GM23338 (cell line): Measurements from ENCODE around the gene DNAJC1. TPM values are rescaled to one million over a fixed set of nuclear protein-coding genes. Genes with fewer than 3 reads are reported as not detected.

Source experiments
- ATAC-seq: fragments of 200-7000 bp; cut with Tn5 transposase; 3 replicates; pipeline ENCODE4 v1.9.1; 2020
- DNase-seq: peaks from one replicate; pipeline ENCODE4 v3.0.0-alpha.2; 2015; ENCODE audit warnings: low spot score
- H2AFZ ChIP-seq: fragments of 200-600 bp; sonication (generic); 2 replicates; pipeline ENCODE4 v1.8.0; 2016; ENCODE audit warnings: antibody characterized with exemption, mild to moderate bottlenecking, moderate library complexity
- H3F3A ChIP-seq: fragments of 200-600 bp; sonication (generic); replicated peaks from 2 replicates; pipeline ENCODE4 v1.8.0; 2017; ENCODE audit warnings: antibody characterized with exemption, mixed run types, low read depth
- H3K27ac ChIP-seq: fragments of 200-600 bp; sonication (generic); 2 replicates; pipeline ENCODE4 v1.6.1; 2016; ENCODE audit warnings: low read depth
- H3K27me3 ChIP-seq: fragments of 200-600 bp; sonication (generic); 2 replicates; pipeline ENCODE4 v1.8.0; 2016; ENCODE audit warnings: mild to moderate bottlenecking, mixed run types, moderate library complexity; ENCODE audit not compliant: insufficient read depth
- H3K36me3 ChIP-seq: fragments of 200-600 bp; sonication (generic); 2 replicates; pipeline ENCODE4 v1.8.0; 2016; ENCODE audit warnings: mild to moderate bottlenecking; ENCODE audit not compliant: insufficient read depth
- H3K4me1 ChIP-seq: fragments of 200-600 bp; sonication (generic); 2 replicates; pipeline ENCODE4 v1.8.0; 2016; ENCODE audit warnings: mild to moderate bottlenecking, moderate library complexity; ENCODE audit not compliant: insufficient read depth
- H3K4me2 ChIP-seq: fragments of 200-600 bp; sonication (generic); 2 replicates; pipeline ENCODE4 v1.7.1; 2017; ENCODE audit warnings: mixed run types
- H3K4me3 ChIP-seq: fragments of 200-600 bp; sonication (generic); 2 replicates; pipeline ENCODE4 v1.6.1; 2016; ENCODE audit warnings: mixed run types
- H3K79me2 ChIP-seq: fragments of 200-600 bp; sonication (generic); replicated peaks from 2 replicates; pipeline ENCODE4 v1.8.0; 2017; ENCODE audit warnings: mild to moderate bottlenecking; ENCODE audit not compliant: insufficient read depth
- H3K9me2 ChIP-seq: fragments of 200-600 bp; sonication (generic); 2 replicates; pipeline ENCODE4 v1.8.0; 2017; ENCODE audit not compliant: insufficient read depth
- H4K20me1 ChIP-seq: fragments of 200-600 bp; sonication (generic); replicated peaks from 2 replicates; pipeline ENCODE4 v1.8.0; 2017; ENCODE audit warnings: mild to moderate bottlenecking; ENCODE audit not compliant: insufficient read depth
- H3K27ac Mint-ChIP-seq: 2 replicates; pipeline ENCODE4 v1.8.0; 2020; ENCODE audit warnings: inconsistent platforms, mild to moderate bottlenecking, moderate library complexity, mixed read lengths
- H3K27me3 Mint-ChIP-seq: 3 replicates; pipeline ENCODE4 v1.8.0; 2022; ENCODE audit warnings: low read depth, mild to moderate bottlenecking, moderate library complexity, mixed read lengths, inconsistent platforms; ENCODE audit not compliant: insufficient read depth, poor library complexity
- H3K36me3 Mint-ChIP-seq: 3 replicates; pipeline ENCODE4 v1.8.0; 2021; ENCODE audit warnings: low read depth, mild to moderate bottlenecking, inconsistent platforms, moderate library complexity, mixed read lengths
- H3K4me1 Mint-ChIP-seq: 3 replicates; pipeline ENCODE4 v1.8.0; 2020; ENCODE audit warnings: mild to moderate bottlenecking, inconsistent platforms, mixed read lengths
- H3K4me3 Mint-ChIP-seq: 3 replicates; pipeline ENCODE4 v1.8.0; 2021; ENCODE audit warnings: moderate library complexity, mild to moderate bottlenecking, inconsistent platforms, mixed read lengths
- H3K9me3 Mint-ChIP-seq: 3 replicates; pipeline ENCODE4 v1.8.0; 2020; ENCODE audit warnings: moderate library complexity, mild to moderate bottlenecking, inconsistent platforms, mixed read lengths
- CREB1 ChIP-seq: fragments of 250-450 bp; sonication (Bioruptor Pico); IDR thresholded peaks from 2 replicates; pipeline ENCODE4 v1.5.0; 2020; ENCODE audit warnings: low read depth, mild to moderate bottlenecking, moderate library complexity
- ETS1 ChIP-seq: IDR thresholded peaks from 2 replicates; pipeline ENCODE4 v1.6.1; 2016; ENCODE audit warnings: antibody characterized with exemption
- JUNB ChIP-seq: IDR thresholded peaks from one replicate; pipeline ENCODE4 v1.6.1; 2016; ENCODE audit warnings: antibody characterized with exemption; ENCODE audit not compliant: unreplicated experiment
- POLR2AphosphoS5 ChIP-seq: IDR thresholded peaks from 2 replicates; pipeline ENCODE4 v1.6.1; 2016; ENCODE audit warnings: antibody characterized with exemption, low read depth
- REST ChIP-seq: IDR thresholded peaks from one replicate; pipeline ENCODE4 v1.6.1; 2018; ENCODE audit warnings: antibody characterized with exemption; ENCODE audit not compliant: unreplicated experiment
- ZNF114 ChIP-seq: fragments of 250-450 bp; sonication (Bioruptor Pico); IDR thresholded peaks from 2 replicates; pipeline ENCODE4 v1.5.0; 2020; ENCODE audit warnings: mild to moderate bottlenecking, moderate library complexity
- ZNF331 ChIP-seq: fragments of 250-450 bp; sonication (Bioruptor Pico); IDR thresholded peaks from 2 replicates; pipeline ENCODE4 v1.5.0; 2020; ENCODE audit warnings: low read depth, mild to moderate bottlenecking, moderate library complexity
- polyA plus RNA-seq: library from polyadenylated mRNA; unstranded; fragments of >200 nt; fragmentation: Nextera tagmentation; extraction: Ambion mirVana; gene quantifications from 2 replicates; pipeline ENCODE4 v1.2.1, GENCODE V29; 2016
- total RNA-seq: library from RNA; depleted of rRNA; stranded (reverse); fragments of >200 nt; shearing (Covaris generic); gene quantifications from 2 replicates; pipeline ENCODE4 v1.2.3, GENCODE V29; 2014

The DNAJC1 gene
- total and polyA plus RNA-seq, 2 experiments from 2014 or later = 38.6 to 45.3 TPM

DNA sequence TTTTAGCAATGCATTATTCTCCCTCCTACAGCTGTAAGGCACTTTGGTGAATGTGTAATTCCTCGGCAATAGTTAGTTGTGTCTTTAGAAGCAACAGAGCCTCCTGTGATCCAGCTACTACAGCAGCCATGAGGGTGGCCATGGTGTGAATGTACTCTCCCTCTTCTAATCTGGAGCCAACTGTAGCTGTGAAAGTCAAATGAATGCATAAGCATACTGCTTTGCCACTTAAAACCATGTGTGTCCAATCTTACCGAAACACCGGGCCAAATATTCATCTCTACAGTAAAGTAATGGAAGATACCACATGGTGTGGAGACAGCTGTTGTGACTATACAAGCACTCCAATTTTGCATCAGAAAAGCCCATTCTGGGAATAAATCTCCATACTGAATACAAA is 195.0 kb downstream of the DNAJC1 start:
- H3K4me2 ChIP-seq = no peak overlapping the region
- peak; percentile 25 for DNase-seq
- H3K27ac Mint-ChIP-seq = peak overlapping the region; percentile 84
- no peaks in the 10 kb centered on the region for H3F3A ChIP-seq
- H3K36me3 Mint-ChIP-seq = peaks cover under 1% of the 10 kb centered on the region; the same call in 1 of the 3 replicates
- no peaks in the 10 kb centered on the region for H3K36me3 ChIP-seq
- H3K27me3 ChIP-seq = no peaks in the 10 kb centered on the region
- 0 out of 2 replicates have a peak, but pooled peaks cover 2% of the 10 kb centered on the region for H3K9me2 ChIP-seq
- H3K4me3 ChIP-seq = no peak overlapping the region
- H3K27ac ChIP-seq = no peak overlapping the region
- H3K4me1 Mint-ChIP-seq = peaks cover 37% of the 10 kb centered on the region
- no peak overlapping the region for H3K4me3 Mint-ChIP-seq
- H4K20me1 ChIP-seq = no peaks in the 10 kb centered on the region
- TF ChIP-seq REST = no peak
- no peaks in the 10 kb centered on the region for H3K79me2 ChIP-seq
- peaks cover 40% of the 10 kb centered on the region for H3K4me1 ChIP-seq
- H3K27me3 Mint-ChIP-seq = peaks cover 5% of the 10 kb centered on the region
- H2AFZ ChIP-seq = no peak overlapping the region
- peaks cover 2% of the 10 kb centered on the region; the same call in 2 of the 3 replicates for H3K9me3 Mint-ChIP-seq
- ATAC-seq = no peak

DNA sequence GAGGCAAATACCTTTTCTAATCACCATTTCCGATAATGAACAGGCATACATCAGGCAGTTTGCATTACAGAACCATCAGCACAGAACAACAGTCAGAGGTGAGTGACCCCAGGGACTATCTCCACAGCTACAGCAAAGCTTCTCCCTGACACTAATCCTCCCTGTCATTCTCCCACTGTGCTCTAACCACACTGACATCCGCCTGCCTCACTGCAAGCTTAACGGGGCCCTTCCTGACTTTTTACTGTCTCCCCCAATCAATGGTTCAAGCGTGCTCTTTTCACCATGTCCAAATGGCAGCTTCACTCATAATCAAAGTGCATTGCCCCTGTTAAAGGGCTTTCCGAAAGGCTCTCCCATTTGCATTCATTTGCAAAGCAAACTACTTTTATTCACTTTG is 196.3 kb downstream of the DNAJC1 start:
- DNase-seq (peak; percentile 63), ATAC-seq (peak; percentile 98)
- Mint-ChIP-seq H3K27me3 (peaks cover 4% of the 10 kb centered on the region), H3K36me3 (no peaks in the 10 kb centered on the region), H3K9me3 (no peaks in the 10 kb centered on the region), H3K4me1 (peaks cover 48% of the 10 kb centered on the region), H3K4me3 (peak overlapping the region; percentile 14), H3K27ac (no peak overlapping the region; the same call in 1 of the 2 replicates)
- no peaks in the 10 kb centered on the region for H3F3A ChIP-seq
- H3K27ac ChIP-seq = peak overlapping the region; percentile 7; the same call in 1 of the 2 replicates
- peaks cover 48% of the 10 kb centered on the region for H3K4me1 ChIP-seq
- 0 out of 2 replicates have a peak overlapping the region, but pooled peaks have one; percentile 9 for H3K4me3 ChIP-seq
- H3K4me2 ChIP-seq = peak overlapping the region; percentile 51
- no peaks in the 10 kb centered on the region for H3K79me2 ChIP-seq
- no peaks in the 10 kb centered on the region for H4K20me1 ChIP-seq
- no peak overlapping the region for H2AFZ ChIP-seq
- TF ChIP-seq ETS1 = peak; percentile 47; the same call in 1 of the 2 replicates
- no peak for TF ChIP-seq CREB1 (CRISPR knock-in tag)
- no peak for TF ChIP-seq POLR2AphosphoS5
- no peaks in the 10 kb centered on the region for H3K36me3 ChIP-seq
- no peaks in the 10 kb centered on the region for H3K9me2 ChIP-seq
- H3K27me3 ChIP-seq = no peaks in the 10 kb centered on the region

DNA sequence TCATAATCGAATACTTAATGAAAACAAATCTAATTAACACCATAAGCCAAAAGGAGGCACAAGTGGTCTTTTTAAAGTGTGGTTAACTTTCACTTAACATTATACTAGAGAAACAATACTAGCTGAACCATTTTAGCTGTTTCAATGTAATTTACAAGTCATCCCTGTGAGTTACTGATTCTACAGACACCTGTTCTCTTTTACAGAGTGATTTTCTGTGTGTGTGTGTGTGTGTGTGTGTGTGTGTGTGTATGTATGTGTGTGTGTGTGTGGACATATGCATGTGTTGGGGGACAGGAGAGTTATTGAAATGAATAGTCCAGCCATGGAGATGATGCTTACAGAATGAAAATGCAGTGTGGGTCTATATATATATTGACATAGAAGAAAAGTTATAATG is 200.2 kb downstream of the DNAJC1 start:
- Histone ChIP-seq H2AFZ (no peak overlapping the region), H3K9me2 (no peaks in the 10 kb centered on the region; the same call in 1 of the 2 replicates), H3K79me2 (no peaks in the 10 kb centered on the region), H4K20me1 (no peaks in the 10 kb centered on the region), H3K27ac (no peak overlapping the region), H3K36me3 (no peaks in the 10 kb centered on the region), H3K4me3 (no peak overlapping the region), H3K27me3 (no peaks in the 10 kb centered on the region), H3K4me2 (no peak overlapping the region), H3K4me1 (peaks cover 40% of the 10 kb centered on the region), H3F3A (no peaks in the 10 kb centered on the region)
- H3K27ac Mint-ChIP-seq = no peak overlapping the region
- DNase-seq (no peak), ATAC-seq (no peak)
- H3K36me3 Mint-ChIP-seq = no peaks in the 10 kb centered on the region; the same call in 2 of the 3 replicates
- H3K4me1 Mint-ChIP-seq = peaks cover 35% of the 10 kb centered on the region
- H3K4me3 Mint-ChIP-seq = no peak overlapping the region
- H3K27me3 Mint-ChIP-seq = no peaks in the 10 kb centered on the region
- no peaks in the 10 kb centered on the region for H3K9me3 Mint-ChIP-seq
- TF ChIP-seq JUNB (no peak), ZNF114 (CRISPR knock-in tag) (no peak), ZNF331 (CRISPR knock-in tag) (no peak)
